GM21529 (cell line): ENCODE results near the gene SRSF11.

Experiments used
- ATAC-seq: cut with Tn5 transposase; IDR thresholded peaks from one replicate; pipeline ENCODE4 v1.9.1; 2021; ENCODE audit not compliant: unreplicated experiment

The SRSF11 gene

GRCh38 chr1:70220517-70221237 is 503 bp upstream of the SRSF11 start:
- ATAC-seq = peak; percentile 3

GRCh38 chr1:70222716-70223235 is 1.6 kb downstream of the SRSF11 start:
- ATAC-seq = no peak

- ATAC-seq = no peak
Observed at GRCh38 chr1:70224954-70225353, 3.8 kb downstream of the SRSF11 start.

GRCh38 chr1:70227439-70227838 is 6.3 kb downstream of the SRSF11 start:
- peak; percentile 75 for ATAC-seq

- no peak for ATAC-seq
Observed at GRCh38 chr1:70228670-70229069, 7.5 kb downstream of the SRSF11 start.

GRCh38 chr1:70231475-70231874 is 10.3 kb downstream of the SRSF11 start:
- ATAC-seq = no peak

GRCh38 chr1:70234733-70235132 is 13.6 kb downstream of the SRSF11 start:
- no peak for ATAC-seq

GRCh38 chr1:70239940-70240339 is 18.8 kb downstream of the SRSF11 start:
- no peak for ATAC-seq

GRCh38 chr1:70247122-70247521 is 25.9 kb downstream of the SRSF11 start:
- no peak for ATAC-seq

- ATAC-seq = no peak
Observed at GRCh38 chr1:70247768-70248167, 26.6 kb downstream of the SRSF11 start.

- ATAC-seq = no peak
Observed at GRCh38 chr1:70248729-70249128, 27.5 kb downstream of the SRSF11 start.

- no peak for ATAC-seq
Observed at GRCh38 chr1:70256664-70257063, 35.5 kb downstream of the SRSF11 start.

GRCh38 chr1:70264839-70265238 is 43.7 kb downstream of the SRSF11 start:
- no peak for ATAC-seq

- no peak for ATAC-seq
Observed at GRCh38 chr1:70265946-70266345, 44.8 kb downstream of the SRSF11 start.

- ATAC-seq = no peak
Observed at GRCh38 chr1:70277875-70278274, 56.7 kb downstream of the SRSF11 start.

- ATAC-seq = no peak
Observed at GRCh38 chr1:70278710-70279109, 57.5 kb downstream of the SRSF11 start.

- ATAC-seq = no peak
Observed at GRCh38 chr1:70284366-70284765, 63.2 kb downstream of the SRSF11 start.

- no peak for ATAC-seq
Observed at GRCh38 chr1:70286453-70286852, 65.3 kb downstream of the SRSF11 start.

GRCh38 chr1:70288166-70288565 is 67.0 kb downstream of the SRSF11 start:
- no peak for ATAC-seq

GRCh38 chr1:70290218-70290617 is 69.0 kb downstream of the SRSF11 start:
- no peak for ATAC-seq

GRCh38 chr1:70293186-70293843 is 72.1 kb downstream of the SRSF11 start:
- no peak for ATAC-seq

- no peak for ATAC-seq
Observed at GRCh38 chr1:70295749-70296148, 74.6 kb downstream of the SRSF11 start.
